GM19468 (cell line): ENCODE measurements around the gene FRMD3.

Experiments used
- ATAC-seq: cut with Tn5 transposase; IDR thresholded peaks from one replicate; pipeline ENCODE4 v1.9.1; 2021; ENCODE audit warnings: mild to moderate bottlenecking, moderate library complexity, moderate number of reproducible peaks; ENCODE audit not compliant: unreplicated experiment; ENCODE audit errors: extremely low read depth

The FRMD3 gene

DNA sequence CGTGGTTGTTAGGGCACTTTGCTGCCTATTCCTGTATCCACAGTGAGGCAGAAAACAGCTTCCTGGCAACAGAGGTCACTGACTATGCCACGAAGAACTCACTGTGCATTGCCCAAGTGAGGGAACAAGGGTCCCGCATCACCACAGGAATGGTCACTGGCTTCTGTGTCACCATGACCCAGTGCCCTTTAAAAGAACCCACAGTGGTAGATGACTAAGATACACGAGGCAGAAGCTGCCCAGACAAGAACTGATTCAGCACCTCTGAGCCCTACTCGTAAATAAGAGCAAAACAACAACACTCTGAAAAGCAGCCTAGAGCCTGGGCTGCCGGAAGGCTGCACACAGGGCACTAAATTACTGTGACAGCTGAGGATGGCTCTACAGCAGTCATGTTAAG lies 238.6 kb downstream of the FRMD3 start:
- ATAC-seq, result no peak

GRCh38 chr9:83299094-83299493 lies 239.1 kb downstream of the FRMD3 start:
- no peak for ATAC-seq

DNA sequence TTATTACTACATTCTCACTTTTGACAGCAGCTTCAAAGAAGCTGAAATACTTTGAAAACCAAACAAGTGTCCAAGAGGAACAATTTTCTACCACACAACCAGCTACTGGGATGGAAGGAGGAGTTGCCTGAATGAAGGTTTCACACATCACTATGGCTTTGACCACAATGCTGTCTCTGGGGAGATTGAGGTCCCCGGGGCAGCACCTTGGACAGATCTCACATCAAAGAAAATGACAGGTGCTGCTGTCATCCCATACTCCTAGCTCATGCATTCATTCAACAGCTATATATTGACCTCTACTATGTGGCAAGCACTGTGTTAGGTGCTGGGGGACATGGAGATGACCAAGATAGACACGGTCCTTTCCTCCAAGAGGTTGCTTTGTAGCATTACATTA lies 242.1 kb downstream of the FRMD3 start:
- ATAC-seq, result no peak

- no peak for ATAC-seq
These were observed 243.4 kb downstream of the FRMD3 start for GRCh38 chr9:83294816-83295215.

DNA sequence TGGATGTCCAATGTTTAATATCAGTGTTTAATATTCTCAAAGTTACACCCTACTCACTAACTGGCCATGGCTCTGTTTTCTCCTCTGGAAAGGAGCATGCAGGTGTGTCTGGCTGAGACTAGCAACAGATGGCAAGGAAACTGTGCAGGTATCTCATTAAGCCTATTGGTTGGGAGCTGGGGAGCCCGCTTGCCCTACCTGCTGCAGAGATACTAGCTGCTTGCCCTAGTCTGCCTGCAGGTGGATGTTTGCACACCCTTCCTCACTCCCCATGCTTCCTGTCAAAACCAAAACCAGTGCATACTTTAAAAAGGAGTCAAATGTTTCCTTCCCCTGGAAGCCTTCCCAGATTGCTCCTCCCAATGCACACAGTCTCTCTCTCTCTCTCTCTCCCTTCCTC lies 247.0 kb downstream of the FRMD3 start:
- no peak for ATAC-seq

DNA sequence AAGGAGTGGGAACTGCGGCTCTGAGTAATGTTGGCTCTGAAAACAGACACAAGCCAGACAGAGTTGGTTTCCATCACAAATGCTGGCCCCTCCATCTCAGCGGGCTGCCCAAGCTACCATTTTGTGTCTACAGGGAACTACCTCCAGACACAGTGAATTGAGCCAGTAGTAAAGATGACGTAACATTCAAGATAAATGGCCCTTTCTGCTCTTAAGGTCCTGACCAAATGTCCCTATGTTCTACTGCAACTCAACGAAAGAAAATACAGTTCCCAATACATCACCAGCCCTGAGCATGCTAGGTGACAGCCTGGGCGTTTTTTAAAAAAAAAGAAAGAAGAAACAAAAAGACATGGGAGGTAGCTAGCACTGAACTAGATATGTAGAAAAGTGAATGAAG lies 247.5 kb downstream of the FRMD3 start:
- no peak for ATAC-seq

GRCh38 chr9:83287021-83287420 lies 251.2 kb downstream of the FRMD3 start:
- ATAC-seq, result no peak

- ATAC-seq, result no peak
These were observed 252.6 kb downstream of the FRMD3 start for GRCh38 chr9:83285445-83286225.

DNA sequence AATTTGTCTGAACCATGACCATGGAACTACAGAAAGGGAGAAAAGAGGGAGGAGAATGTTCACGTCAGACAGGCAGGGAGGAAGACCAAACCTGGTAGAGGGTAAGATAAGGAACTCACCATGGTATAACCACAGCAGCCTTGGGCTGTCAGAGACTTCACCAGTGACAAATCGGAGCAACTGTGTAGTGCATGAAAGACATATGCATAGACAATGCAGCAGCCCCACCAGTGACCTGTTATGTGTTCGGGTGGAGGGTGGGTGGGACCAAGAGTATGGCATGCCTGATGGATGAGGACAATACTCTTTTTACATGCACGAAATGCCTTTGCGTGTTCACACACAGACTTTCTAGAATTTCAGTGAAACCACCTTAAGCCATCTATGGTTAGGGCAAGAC lies 253.5 kb downstream of the FRMD3 start:
- ATAC-seq, result no peak

- no peak for ATAC-seq
These were observed 254.7 kb downstream of the FRMD3 start for GRCh38 chr9:83283528-83283927.

DNA sequence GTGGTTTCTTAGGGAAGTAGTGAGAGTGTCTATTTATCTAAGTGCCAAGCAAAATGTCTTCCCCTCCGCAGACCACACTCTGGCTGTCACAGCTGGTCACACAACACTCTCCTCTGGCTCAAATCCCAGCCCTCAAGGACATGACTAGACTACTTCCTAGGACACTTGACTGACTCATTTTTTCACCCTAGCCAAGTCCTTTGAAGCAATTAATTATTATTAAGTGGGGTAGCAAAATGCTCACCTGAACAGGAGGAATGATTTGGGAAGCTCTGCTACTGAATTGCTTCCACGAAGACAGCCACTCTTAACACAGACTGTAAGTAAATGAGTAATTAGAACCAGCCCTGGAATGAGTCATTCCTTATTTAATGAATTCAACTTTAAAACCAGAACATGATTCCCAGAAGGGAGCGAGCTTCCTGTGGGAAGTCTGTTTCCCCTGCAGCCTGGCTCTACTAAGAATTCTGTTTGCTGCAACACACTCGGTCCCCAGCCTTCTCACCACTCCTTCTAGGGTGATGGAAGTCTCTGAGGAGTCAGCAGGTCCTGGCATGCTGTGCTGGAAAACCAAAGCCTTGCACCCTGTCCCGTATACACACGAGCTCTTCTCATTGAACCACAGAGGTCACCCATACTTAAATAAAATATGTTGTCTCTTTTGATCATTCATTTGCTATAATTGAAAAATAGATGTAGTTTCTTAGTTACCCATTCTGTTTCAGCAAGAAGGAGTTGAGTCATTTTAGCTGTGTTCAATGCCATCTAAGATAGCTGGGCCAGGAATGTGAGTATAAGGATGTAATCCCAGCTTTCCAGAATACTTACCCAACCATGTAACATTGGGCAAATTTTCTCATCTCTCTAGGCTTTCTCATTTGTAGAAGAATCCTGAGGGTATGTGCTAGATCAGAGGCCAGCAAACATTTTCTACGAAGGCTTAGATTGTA lies 256.6 kb downstream of the FRMD3 start:
- ATAC-seq, result no peak

GRCh38 chr9:83280790-83281189 lies 257.4 kb downstream of the FRMD3 start:
- no peak for ATAC-seq

DNA sequence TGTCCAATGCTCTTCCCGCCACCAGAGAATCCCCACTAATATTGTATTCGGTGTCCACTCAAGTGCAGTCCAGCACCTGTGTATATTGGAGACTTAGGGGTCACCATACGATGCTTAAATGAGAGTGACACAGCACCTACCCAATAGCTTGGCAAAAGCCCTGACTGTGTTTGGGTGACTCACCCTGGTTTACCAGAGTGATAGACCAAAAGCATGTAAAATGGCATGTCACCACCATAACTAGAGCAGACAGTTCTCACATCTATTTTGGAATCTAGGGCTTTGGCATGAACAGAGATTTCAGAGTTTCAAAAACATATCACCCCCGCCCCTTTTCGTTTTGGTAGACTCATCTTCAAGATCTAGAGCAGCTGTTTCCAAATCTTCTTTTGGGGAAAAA lies 257.9 kb downstream of the FRMD3 start:
- ATAC-seq, result no peak

- ATAC-seq, result no peak
These were observed 263.4 kb downstream of the FRMD3 start for GRCh38 chr9:83274787-83275186.

- no peak for ATAC-seq
These were observed 266.5 kb downstream of the FRMD3 start for GRCh38 chr9:83271665-83272071.

DNA sequence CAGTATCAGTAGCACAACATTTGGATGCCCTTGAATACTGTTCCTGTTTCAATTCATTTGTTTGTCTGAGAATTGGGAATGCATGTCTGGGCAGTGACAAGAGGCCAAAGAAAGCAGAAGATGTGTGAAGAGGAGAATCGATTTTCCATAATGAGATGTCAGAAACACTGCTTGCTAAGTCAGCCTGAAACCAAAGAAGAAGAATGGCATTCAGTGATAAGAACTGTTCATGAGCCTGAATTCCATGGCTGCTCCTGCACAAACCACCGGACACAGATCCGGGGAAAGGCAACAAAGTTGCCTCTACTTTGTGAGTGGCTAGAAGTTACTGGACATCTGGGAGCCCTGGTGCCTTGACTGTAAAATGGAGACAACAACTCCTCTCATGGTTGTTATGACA lies 268.1 kb downstream of the FRMD3 start:
- ATAC-seq, result no peak

DNA sequence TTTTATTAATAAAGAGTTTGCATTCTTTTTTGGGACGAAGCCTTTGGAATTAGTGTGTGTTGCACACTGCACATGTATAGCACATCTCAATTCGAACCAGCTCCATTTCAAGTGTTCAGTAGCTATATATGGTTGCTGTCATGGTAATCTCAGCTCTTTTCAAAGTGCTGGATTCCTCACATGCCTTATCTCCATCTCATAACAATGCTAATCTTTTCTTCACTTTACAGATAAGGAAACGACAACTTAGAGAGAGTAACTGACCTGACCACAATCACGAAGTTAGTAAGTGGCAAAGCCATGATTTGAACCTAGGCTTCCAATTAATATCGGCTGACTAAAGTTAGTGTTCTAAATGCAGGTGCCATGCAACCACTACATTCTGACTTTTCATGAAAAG lies 270.5 kb downstream of the FRMD3 start:
- no peak for ATAC-seq

DNA sequence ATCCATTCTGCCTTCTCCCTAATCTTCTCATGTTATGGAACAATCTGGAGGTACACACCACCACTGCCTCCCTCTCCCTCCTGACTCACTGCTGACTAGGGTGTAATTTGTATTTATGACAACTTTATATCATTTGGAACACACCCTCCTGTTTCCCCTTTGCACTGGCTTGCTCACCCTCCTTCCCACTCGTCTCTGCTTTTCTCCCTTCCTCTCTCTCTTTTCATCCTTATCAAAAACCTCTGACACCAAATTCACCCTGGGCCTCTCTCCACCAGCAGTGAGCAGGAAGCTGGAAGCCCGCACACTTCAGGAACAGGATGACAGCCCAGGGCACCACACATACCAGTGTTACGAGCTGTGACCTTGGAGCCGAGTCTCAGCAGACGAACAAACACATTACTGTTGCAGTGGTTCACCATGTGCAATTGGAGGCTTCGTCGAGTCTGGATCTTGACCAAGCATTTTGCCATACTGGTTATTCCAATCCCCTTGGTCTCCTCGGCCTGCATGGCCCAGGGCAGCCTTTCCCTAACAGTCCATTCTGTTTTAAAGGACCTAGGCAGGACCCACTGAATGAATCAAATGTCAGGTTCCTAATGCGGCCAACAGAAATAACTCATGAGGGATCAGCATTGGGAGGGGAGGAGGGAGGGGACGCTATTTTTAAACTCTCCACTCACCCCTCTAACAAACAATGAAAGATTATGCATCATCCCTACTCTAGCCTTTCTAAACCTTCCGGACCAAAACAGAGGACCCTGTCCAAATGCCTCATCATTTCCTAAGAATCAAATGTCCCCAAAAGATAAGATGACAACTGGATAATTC lies 271.3 kb downstream of the FRMD3 start:
- no peak for ATAC-seq

DNA sequence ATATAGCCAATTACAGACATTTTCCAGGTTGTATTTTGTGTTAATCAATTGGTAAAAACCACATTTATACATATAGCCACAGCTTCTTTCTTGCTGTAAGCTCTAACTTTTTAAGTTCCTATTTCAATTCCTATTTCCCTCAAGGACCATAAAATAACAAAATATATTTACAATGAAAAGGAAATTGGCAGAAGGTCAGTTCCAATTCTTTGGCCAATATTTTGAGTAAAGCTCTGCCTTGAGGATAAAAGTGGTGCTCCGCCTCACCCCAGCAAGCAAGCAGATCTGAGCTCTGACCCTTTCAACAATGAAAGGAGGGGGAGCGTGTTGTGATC lies 271.9 kb downstream of the FRMD3 start:
- ATAC-seq, result no peak

GRCh38 chr9:83264315-83264714 lies 273.9 kb downstream of the FRMD3 start:
- ATAC-seq, result no peak

DNA sequence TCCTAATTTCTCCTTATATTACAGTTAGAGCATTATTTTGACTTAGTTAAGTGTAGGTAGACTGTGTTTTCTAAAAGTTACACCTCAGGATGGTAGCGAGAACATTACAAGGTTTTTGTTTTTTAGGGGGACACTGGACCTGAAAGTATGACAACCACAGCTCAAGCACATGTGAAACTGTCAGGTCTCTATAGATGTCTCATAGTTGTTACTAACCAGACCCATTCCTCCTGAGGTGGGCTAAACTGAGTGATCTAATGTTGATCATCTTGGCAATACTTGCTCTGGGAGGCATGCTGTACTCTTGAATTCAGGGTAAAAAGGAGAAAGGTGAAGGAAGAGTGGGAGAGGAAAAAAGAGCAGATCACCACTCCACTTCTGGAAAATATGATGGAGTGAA lies 278.6 kb downstream of the FRMD3 start:
- ATAC-seq, result no peak
